Medulla oblongata (tissue), 1 donor: ENCODE data around the gene ACSM6.
A peak's percentile ranks its signal among the peaks of the same experiment; 100 is the strongest.
"Not testable (repeated sequence)": the region's sequence is repeated elsewhere in the genome, so short reads cannot be mapped to it uniquely, and the experiment has no call there.

Experiments used
- DNase-seq: peaks from one replicate; pipeline ENCODE4 v3.0.0-alpha.2; 2015; ENCODE audit errors: extremely low spot score

The ACSM6 gene

DNA sequence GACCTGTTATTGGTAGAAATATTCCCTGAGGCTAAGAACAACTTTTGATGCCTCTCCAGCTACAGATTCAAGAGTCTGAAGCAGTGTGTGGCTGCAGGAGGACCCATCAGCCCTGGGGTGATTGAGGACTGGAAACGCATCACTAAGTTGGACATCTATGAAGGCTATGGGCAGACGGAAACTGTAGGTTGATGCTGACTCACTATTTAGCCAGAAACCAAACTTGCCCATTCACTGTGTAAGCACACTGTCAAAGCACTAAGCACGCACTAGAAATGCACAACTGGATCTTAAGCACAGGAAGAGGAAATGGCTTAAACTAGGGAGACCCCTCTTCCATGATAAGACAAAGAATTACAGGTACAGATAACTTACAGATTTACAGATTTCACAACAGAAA is 20.8 kb downstream of the ACSM6 start:
- no peak for DNase-seq

DNA sequence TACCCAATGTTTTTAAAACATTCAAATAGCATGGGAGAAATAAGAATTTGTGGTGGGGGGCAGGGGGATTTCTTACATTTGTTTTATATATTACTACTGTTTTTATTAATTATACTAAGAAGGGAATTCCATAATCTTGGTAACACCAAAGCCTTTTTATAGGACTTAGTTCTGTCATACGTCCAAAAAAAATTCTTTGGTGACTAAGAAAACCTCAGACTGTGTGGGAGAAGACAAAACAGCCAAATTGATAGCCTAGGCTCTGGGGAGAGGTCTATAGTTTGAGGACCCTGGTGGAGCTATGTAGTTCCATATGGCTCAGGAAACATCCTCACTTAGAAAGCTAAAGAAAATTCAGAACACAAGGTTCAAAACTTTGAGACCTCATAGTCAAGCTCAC is 23.4 kb downstream of the ACSM6 start:
- DNase-seq = no peak

DNA sequence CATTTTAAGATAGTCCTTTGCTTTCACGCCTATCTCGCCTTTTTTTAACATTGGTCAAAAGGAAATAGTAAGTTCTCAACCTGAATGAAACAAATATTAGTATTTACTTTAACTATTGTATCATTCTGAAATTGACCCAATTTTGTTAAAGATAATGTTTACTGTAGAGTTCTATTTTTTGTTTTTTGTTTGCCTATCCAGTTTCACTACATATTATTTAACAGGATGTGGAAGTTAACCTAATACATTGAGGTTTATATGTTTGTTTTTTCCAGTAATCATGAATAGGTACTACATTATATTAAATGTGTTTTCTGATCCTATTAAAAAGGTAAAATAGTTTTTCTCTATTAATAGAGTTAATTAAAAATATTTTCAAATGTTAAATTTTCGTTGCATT is 26.5 kb downstream of the ACSM6 start:
- DNase-seq = no peak

DNA sequence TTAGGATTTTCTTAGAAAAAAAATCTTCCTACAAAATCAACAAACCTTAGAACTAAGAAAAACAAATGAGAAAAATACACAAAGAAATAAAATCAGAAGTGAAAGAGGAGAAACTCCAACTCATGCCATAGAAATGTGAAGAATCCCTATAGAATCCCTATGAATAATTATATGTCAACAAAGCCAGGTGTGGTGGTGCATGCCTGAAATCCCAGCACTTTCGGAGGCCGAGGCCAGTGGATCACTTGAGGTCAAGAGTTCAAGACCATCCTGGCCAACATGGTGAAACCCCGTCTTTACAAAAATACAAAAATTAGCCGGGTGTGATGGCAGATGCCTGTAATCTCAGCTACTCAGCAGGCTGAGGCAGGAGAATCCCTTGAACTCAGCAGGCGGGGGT is 27.1 kb downstream of the ACSM6 start:
- DNase-seq = no peak

- DNase-seq = no peak
These were observed 31.1 kb downstream of the ACSM6 start for GRCh38 chr10:95225136-95225535.

DNA sequence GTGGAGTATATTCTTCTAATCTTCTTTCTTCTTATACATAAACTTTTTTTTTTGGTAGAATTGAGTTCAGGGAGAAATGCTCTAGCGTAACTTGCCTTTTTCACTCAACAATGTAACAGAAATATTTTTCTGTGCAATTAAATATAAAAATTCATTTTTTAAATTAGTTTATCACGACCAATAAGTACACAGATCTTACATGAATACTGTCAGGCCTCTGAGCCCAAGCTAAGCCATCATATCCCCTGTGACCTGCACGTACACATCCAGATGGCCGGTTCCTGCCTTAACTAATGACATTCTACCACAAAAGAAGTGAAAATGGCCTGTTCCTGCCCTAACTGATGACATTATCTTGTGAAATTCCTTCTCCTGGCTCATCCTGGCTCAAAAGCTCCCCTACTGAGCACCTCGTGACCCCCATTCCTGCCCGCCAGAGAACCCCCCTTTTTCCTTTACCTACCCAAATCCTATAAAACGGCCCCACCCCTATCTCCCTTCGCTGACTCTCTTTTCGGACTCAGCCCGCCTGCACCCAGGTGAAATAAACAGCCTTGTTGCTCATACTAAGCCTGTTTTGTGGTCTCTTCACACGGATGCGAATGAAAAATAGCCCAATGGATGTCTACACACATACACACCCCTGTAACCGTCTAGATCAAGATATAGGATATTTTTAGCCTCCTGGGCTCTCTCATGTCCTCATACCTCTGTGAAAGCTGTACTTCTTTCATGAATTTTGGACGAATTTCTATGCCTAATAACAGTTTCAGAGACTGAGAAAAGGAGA is 35.1 kb downstream of the ACSM6 start:
- not testable (repeated sequence) for DNase-seq

DNA sequence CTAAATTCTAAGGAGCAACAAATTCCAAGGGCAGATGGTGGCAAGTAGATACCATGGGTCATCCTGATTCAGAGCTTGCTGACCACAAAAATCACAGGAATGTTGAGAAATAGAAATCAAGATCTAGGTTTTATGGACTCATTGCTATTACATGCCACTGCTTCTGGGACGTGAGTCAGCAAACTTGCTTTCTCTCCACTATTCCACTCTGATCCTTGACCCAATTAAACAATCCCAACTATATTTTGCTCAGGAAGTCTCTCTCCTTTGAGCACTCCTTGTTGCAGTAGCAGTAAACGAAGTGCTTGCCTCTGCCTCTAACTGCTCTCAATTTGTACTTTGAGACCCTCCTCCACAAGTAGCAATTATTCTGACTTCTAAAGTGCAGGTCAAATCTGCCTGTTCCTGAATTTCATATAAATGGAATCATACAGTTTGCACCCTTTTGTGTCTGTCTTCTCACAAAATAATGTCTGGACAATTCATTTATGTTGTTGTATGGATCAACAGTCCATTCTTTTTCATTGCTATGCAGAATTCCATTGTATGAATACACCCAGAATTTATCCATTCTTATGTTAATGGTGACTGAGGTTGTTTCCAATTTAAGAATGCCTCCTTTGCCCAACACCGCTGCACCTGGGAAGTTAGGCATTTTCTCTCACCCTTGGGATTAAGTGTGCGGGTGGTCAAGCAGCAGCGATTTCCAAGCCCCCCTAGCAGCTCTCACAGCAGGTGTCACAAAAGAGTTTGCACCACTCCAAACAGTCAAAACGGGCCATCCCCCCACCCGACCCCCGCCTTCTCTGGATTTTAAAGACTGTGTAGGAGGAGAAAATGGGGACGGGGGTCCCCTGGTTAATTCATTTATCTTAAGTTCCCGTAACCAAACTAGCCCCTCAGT is 35.9 kb downstream of the ACSM6 start:
- DNase-seq = no peak

DNA sequence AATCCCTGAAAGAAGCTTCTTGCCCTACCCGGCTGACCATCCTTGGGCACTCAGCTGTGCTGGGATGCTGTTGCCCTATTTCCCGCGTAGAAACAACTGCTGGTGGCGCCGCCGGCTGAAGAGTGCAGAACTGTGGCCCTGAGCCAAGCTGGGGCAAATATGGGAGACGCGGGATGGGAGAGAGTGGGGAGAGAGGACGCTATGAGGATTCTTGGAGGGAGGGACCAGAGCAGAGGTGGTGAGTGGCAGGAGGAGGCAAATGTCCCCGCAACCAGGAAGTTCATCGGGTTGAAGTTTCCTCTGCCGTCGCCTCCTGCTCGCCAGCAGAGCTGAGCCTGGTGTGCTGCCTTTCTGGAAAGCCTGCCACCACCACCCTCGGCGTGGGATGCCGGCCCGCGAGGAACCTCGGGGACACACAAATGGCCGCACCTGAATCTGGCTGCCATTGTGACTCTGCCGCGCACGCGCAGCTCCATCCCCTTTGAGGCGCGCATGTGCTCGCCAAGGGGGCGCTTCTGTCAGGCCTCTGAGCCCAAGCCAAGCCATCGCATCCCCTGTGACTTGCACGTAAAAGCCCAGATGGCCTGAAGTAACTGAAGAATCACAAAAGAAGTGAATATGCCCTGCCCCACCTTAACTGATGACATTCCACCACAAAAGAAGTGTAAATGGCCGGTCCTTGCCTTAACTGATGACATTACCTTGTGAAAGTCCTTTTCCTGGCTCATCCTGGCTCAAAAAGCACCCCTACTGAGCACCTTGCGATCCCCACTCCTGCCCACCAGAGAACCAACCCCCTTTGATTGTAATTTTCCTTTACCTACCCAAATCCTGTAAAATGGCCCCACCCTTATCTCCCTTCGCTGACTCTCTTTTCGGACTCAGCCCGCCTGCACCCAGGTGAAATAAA is 36.9 kb downstream of the ACSM6 start:
- DNase-seq = not testable (repeated sequence)

DNA sequence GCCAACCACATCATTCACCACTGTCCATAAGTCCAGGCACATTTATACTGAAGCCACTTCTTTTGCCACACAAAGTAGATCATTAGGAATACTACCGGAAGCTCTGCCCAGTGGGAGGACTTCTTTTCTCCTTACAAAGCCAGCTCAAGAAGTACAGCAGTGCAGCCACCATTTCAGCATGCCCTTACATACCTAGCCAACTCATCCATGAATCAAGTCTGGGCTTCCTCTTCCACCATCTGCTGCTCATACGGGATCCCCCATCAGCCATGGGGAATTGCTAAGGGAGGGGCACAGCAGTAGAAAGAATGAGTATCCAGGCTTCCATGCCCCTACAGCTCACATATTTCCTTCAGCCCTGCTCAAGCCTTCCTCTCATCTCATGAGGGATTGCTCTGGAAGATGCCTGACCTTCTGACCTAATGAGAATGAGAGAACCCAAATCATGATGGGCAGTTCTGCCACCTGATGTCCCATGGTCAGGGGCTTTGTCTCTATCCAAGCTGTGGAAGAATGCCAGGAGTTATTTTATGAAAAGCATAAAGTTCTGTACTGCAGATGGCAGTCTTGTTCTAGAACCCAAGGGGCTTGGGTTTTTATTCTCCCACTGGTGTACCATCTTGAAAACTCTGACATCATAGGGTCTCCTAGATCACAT is 39.5 kb downstream of the ACSM6 start:
- no peak for DNase-seq

DNA sequence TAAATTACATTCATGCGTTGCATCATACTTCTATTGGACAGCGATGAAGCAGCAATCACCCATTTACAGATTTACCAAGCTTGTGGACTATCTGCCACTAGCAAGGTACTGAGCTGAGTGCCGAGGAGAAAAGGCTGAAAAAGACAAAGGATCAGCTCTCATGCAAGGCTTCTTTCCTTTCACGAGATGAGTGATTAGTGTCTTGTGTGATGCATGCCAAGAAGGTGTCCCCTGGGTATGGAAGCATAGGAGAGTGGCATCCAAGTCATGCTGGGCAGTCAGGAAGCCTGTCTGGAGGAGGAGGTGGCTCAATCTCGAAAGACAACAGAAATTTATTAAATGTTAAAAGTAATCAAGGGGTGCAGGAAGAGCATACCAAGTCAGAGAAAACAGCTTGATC is 40.9 kb downstream of the ACSM6 start:
- DNase-seq = no peak

GRCh38 chr10:95235676-95236067 is 41.6 kb downstream of the ACSM6 start:
- no peak for DNase-seq

- DNase-seq = no peak
These were observed 42.2 kb downstream of the ACSM6 start for GRCh38 chr10:95236068-95236903.

DNA sequence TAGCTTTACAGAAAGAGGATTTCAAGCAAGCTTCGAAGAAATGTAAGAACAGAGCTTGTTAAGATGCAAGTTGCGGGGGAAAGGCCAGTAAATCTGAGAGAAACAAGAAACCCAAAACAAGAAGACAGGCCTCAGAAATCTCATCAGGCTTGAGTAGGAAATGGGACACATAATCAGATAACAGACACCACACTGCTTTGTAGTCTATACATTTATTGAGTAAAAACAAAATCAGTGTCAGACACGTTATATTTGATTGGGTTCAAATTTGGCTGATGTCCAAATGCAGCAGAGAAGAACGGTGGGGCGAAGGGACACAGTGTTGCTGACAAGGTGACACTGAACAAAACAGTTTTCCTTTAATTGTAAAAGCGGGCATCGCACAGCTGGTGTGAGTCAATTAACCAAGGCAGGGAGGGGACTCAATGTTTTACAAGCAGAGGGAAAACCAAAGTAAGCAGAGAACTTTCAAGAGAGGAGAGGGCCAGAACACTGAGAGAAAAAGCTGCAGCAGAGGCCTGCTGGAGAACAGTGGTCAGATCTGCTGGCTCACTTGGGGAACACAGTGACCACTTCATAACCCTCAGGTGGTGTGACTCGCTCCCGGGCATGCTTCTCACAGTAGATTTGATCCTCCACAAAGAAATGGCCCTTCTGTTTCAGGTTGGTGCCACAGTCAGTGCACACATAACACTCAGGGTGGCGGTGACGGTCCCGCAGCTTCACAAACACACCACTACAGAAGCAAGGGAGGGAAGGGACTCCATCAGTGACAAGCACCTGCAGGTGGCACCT is 43.5 kb downstream of the ACSM6 start:
- no peak for DNase-seq

DNA sequence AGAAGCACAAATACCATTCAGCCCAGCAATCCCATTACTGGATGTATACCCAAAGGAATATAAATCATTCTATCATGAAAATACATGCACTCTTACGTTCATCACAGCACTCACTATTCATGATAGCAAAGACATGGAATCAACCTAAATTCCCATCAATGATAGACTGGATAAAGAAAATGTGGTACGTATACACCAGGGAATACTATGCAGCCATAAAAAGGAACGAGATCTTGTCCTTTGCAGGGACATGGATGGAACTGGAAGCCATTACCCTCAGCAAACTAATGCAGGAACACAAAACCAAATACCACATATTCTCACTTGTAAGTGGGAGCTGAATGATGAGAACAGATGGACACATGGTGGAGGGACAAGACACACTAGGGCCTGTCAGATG is 46.1 kb downstream of the ACSM6 start:
- not testable (repeated sequence) for DNase-seq

GRCh38 chr10:95240811-95241210 is 46.8 kb downstream of the ACSM6 start:
- DNase-seq = no peak

GRCh38 chr10:95241533-95241932 is 47.5 kb downstream of the ACSM6 start:
- no peak for DNase-seq

DNA sequence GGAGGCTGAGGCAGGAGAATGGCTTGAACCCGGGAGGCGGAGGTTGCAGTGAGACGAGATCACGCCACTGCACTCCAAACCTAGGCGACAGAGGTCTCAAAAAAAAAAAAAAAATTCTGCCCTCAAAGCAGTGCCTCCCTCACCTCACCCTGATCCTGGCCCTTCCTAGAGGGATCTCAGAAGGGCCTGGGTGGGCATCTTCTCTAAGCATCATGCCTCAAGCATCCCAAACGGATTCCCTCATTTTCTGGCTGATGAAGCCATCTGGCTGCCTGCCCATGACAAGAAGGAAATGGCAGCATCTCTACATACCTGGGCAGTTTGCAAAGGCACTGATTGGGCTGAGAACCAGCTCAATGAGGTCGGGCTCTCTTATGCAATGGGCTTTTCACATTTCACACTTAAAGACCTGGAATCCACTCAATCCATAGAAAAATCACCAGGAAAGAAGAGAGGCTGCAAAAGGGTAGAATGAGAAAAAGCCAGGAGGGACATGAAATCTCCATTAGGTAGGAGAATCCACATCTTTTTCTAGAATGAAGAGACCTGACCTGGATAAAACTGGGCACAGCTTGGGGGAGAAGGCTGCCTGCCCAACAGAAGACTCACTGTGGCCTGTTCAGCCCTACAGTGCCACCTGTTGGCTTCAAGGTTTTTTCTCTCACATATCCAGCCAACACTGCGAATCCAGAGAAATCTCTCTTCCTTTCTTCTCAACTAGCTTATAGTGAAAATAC is 48.7 kb downstream of the ACSM6 start:
- DNase-seq = peak; percentile 79

- DNase-seq = no peak
These were observed 49.2 kb downstream of the ACSM6 start for GRCh38 chr10:95243318-95243617.

DNA sequence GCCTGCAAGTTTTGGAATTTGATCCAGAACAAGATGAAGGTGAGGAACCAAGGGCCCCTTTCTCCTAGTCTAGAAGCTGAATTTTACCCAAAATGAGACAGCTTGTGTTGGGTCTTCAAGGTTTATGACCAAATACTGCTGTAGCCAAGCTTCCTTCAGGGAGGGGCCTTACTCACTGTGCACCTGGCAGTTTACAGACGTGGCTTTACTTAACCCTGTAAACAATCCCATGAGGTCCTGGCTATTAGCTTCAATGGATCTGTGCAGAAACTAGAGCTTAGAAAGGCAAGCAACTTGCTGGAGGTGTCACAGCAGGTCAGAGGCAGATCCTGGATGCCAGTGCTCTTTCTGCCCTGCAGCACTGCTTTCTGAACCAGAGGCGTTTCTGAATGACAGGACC is 50.1 kb downstream of the ACSM6 start:
- DNase-seq = no peak
